Peyer's patch (tissue), 4 donors: ENCODE results near the gene TAF11L13.

Experiments used
- CTCF ChIP-seq, 6 experiments: fragments of 450-650 bp in 4 of 6; fragments of 200-600 bp in 2 of 6; sonication (generic) in 1 of 6; IDR thresholded peaks; one replicate each; pipeline ENCODE4 v1.5.1; 2017 to 2019; ENCODE audit warnings: antibody characterized with exemption in 6 of 6, mild to moderate bottlenecking in 3 of 6, moderate library complexity in 1 of 6
- POLR2A ChIP-seq, 2 donors: fragments of 450-650 bp; IDR thresholded peaks; one replicate each; pipeline ENCODE4 v1.5.1; 2017; ENCODE audit warnings: antibody characterized with exemption in 2 of 2, mild to moderate bottlenecking in 2 of 2, moderate library complexity in 2 of 2

DNA sequence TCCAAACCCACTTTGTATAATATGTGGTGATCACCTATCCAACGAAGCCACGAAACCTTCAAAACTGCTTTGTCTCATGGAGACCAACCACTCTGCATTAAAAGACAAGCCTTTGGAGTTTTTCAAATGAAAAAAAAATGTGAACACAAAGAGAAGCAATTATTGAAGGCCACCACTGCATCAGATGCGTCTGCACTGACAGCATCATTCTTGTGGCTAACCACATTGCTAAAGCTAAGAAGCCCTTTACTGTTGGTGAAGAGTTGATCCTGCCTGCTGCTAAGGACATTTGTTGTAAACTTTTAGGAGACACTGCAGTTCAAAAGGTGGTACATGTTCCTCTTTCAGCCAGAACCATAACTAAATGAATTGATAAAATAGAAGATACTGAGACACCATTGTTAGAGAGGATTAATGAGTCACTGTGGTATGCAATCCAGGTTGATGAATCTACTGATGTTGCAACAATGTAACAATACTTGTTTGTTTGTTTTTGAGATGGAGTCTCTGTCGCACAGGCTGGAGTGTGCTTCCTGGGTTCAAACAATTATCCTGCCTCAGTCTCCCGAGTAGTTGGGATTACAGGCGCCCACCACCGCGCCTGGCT lies 47.8 kb downstream of the TAF11L13 start:
- TF ChIP-seq POLR2A (IDR thresholded peaks at IDR 0.05) (no peak), CTCF (IDR thresholded peaks at IDR 0.05) (no peak)
